GM12891 (cell line): ENCODE results near the gene ARHGEF19.

Source experiments
- PAX5 ChIP-seq: IDR thresholded peaks from 2 replicates; pipeline ENCODE4 v1.6.1; 2011; ENCODE audit warnings: low read length, moderate library complexity, mild to moderate bottlenecking; ENCODE audit not compliant: insufficient read depth, severe bottlenecking
- POLR2A ChIP-seq: IDR thresholded peaks from 2 replicates; pipeline ENCODE4 v1.6.1; 2011; ENCODE audit warnings: low read depth, low read length, control low read depth
- POLR2AphosphoS5 ChIP-seq: IDR thresholded peaks from 2 replicates; pipeline ENCODE4 v1.6.1; 2011; ENCODE audit warnings: low read depth, low read length, control low read depth
- POU2F2 ChIP-seq: IDR thresholded peaks from 2 replicates; pipeline ENCODE4 v1.6.1; 2011; ENCODE audit warnings: low read depth, mild to moderate bottlenecking, control low read depth, low read length, moderate library complexity
- SPI1 ChIP-seq: IDR thresholded peaks from 2 replicates; pipeline ENCODE4 v1.6.1; 2011; ENCODE audit warnings: low read depth, low read length, control low read depth
- TAF1 ChIP-seq: IDR thresholded peaks from 2 replicates; pipeline ENCODE4 v1.6.1; 2011; ENCODE audit warnings: low read depth, low read length, control low read depth

- TF ChIP-seq POLR2AphosphoS5: no peak
- no peak for TF ChIP-seq POLR2A
- no peak for TF ChIP-seq SPI1
- TF ChIP-seq TAF1: no peak
- TF ChIP-seq PAX5: no peak
- no peak for TF ChIP-seq POU2F2
Observed at GRCh38 chr1:16183765-16184556, 28.5 kb downstream of the ARHGEF19 start.
